Measurements from ENCODE around the gene CLC. TPM values are rescaled to one million over a fixed set of nuclear protein-coding genes. Genes with fewer than 3 reads are reported as not detected.
"Not testable (repeated sequence)": the region's sequence is repeated elsewhere in the genome, so short reads cannot be mapped to it uniquely, and the experiment has no call there.

The CLC gene
- total and polyA plus RNA-seq, 9 donors, result not detected

GRCh38 chr19:39696387-39696786 lies 41.4 kb downstream of the CLC start:
- no peak overlapping the region for H3K4me3 ChIP-seq
- H3K4me1 ChIP-seq (ENCODE audit: insufficient read depth), result no peaks in the 10 kb centered on the region
- H3K27ac ChIP-seq, result no peak overlapping the region
- H3K9me3 ChIP-seq, result no peaks in the 10 kb centered on the region
- 57 to 71% (median 69%) methylated on average over 2 of the region's 2 CpGs for WGBS, 3 donors
- TF ChIP-seq CTCF (IDR thresholded peaks at IDR 0.05) (no peak), EP300 (IDR thresholded peaks at IDR 0.05) (no peak), POLR2A (IDR thresholded peaks at IDR 0.05) (no peak)
- intact Hi-C loops (cut with DNase I), result no loop called here
- no peaks in the 10 kb centered on the region for H3K36me3 ChIP-seq
- H3K27me3 ChIP-seq, result no peaks in the 10 kb centered on the region
- DNase-seq, result no peak

GRCh38 chr19:39695759-39696158 lies 42.1 kb downstream of the CLC start:
- no peaks in the 10 kb centered on the region for H3K4me1 ChIP-seq (ENCODE audit: insufficient read depth)
- no peak overlapping the region for H3K4me3 ChIP-seq
- no peaks in the 10 kb centered on the region for H3K36me3 ChIP-seq
- no peaks in the 10 kb centered on the region for H3K9me3 ChIP-seq
- TF ChIP-seq POLR2A (IDR thresholded peaks at IDR 0.05) (no peak), CTCF (IDR thresholded peaks at IDR 0.05) (no peak), EP300 (IDR thresholded peaks at IDR 0.05) (no peak)
- H3K27ac ChIP-seq, result no peak overlapping the region
- intact Hi-C loops (cut with DNase I), result no loop called here
- no peak for DNase-seq
- H3K27me3 ChIP-seq, result no peaks in the 10 kb centered on the region
- 53 to 77% (median 67%) methylated on average over 2 of the region's 2 CpGs for whole genome bisulfite sequencing, 3 donors

- DNase-seq, result no peak
- intact Hi-C loops (cut with DNase I), result no loop called here
- no peaks in the 10 kb centered on the region for H3K27me3 ChIP-seq
- TF ChIP-seq EP300 (IDR thresholded peaks at IDR 0.05) (no peak), POLR2A (IDR thresholded peaks at IDR 0.05) (no peak), CTCF (IDR thresholded peaks at IDR 0.05) (no peak)
- no peaks in the 10 kb centered on the region for H3K4me1 ChIP-seq (ENCODE audit: insufficient read depth)
- H3K27ac ChIP-seq, result no peak overlapping the region
- 24 to 52% (median 27%) methylated on average over 1 of the region's 1 CpG for WGBS, 3 donors
- no peaks in the 10 kb centered on the region for H3K36me3 ChIP-seq
- no peak overlapping the region for H3K4me3 ChIP-seq
- H3K9me3 ChIP-seq, result no peaks in the 10 kb centered on the region
These were observed 45.0 kb downstream of the CLC start for GRCh38 chr19:39692822-39693221.

GRCh38 chr19:39692166-39692565 lies 45.7 kb downstream of the CLC start:
- intact Hi-C loops (cut with DNase I), result no loop called here
- H3K36me3 ChIP-seq, result no peaks in the 10 kb centered on the region
- no peaks in the 10 kb centered on the region for H3K4me1 ChIP-seq (ENCODE audit: insufficient read depth)
- no peaks in the 10 kb centered on the region for H3K9me3 ChIP-seq
- 60 to 79% (median 64%) methylated on average over 3 of the region's 3 CpGs for WGBS, 3 donors
- no peak for DNase-seq
- H3K27ac ChIP-seq, result no peak overlapping the region
- H3K27me3 ChIP-seq, result no peaks in the 10 kb centered on the region
- H3K4me3 ChIP-seq, result no peak overlapping the region
- TF ChIP-seq POLR2A (IDR thresholded peaks at IDR 0.05), result no peak
- TF ChIP-seq EP300 (IDR thresholded peaks at IDR 0.05), result no peak
- no peak for TF ChIP-seq CTCF (IDR thresholded peaks at IDR 0.05)

- 61 to 81% (median 65%) methylated on average over 4 of the region's 4 CpGs for WGBS, 3 donors
These were observed 49.2 kb downstream of the CLC start for GRCh38 chr19:39688637-39689036.

More at GRCh38 chr19:39688637-39689036, 49.2 kb downstream of the CLC start:
- H3K4me1 ChIP-seq (ENCODE audit: insufficient read depth); H3K4me3 ChIP-seq; DNase-seq; H3K9me3 ChIP-seq; H3K27ac ChIP-seq; H3K36me3 ChIP-seq; intact Hi-C loops (cut with DNase I); H3K27me3 ChIP-seq: not testable (repeated sequence)

Measured in ovary (tissue), 9 donors.